WTC11 (cell line): ENCODE data around the gene ARHGEF12. TPM values are rescaled to one million over a fixed set of nuclear protein-coding genes. Genes with fewer than 3 reads are reported as not detected.

Experiments used
- ATAC-seq: fragments of 200-7000 bp; cut with Tn5 transposase; 2 replicates; pipeline ENCODE4 v1.10.0; 2021; ENCODE audit warnings: mild to moderate bottlenecking, moderate library complexity
- CTCF ChIA-PET: fragments of 300-600 bp; sonication (Branson Sonifier 250); formaldehyde crosslinking; loops from one replicate; lab custom pipeline; 2021; ENCODE audit warnings: antibody characterized with exemption; lab: Charles Lee
- POLR2A ChIA-PET: fragments of 350-600 bp; sonication (Branson Sonifier 250); formaldehyde crosslinking; loops from one replicate; lab custom pipeline; 2021; ENCODE audit warnings: antibody characterized with exemption; lab: Charles Lee
- DNase-seq: peaks from one replicate; pipeline ENCODE4 v3.0.0; 2021; ENCODE audit warnings: low spot score
- H3K27ac Mint-ChIP-seq: 2 replicates; pipeline ENCODE4 v1.8.0; 2021; ENCODE audit warnings: mixed read lengths
- H3K27me3 Mint-ChIP-seq: 2 replicates; pipeline ENCODE4 v1.8.0; 2021; ENCODE audit warnings: low read depth, mild to moderate bottlenecking, moderate library complexity, mixed read lengths
- H3K36me3 Mint-ChIP-seq: 2 replicates; pipeline ENCODE4 v1.8.0; 2021; ENCODE audit warnings: mixed read lengths
- H3K4me1 Mint-ChIP-seq: 2 replicates; pipeline ENCODE4 v1.8.0; 2022; ENCODE audit warnings: mixed read lengths
- H3K4me3 Mint-ChIP-seq: 2 replicates; pipeline ENCODE4 v1.8.0; 2021; ENCODE audit warnings: mild to moderate bottlenecking, moderate library complexity, mixed read lengths
- H3K9me3 Mint-ChIP-seq: 2 replicates; pipeline ENCODE4 v1.8.0; 2021; ENCODE audit warnings: mixed read lengths
- ARID4B ChIP-seq: sonication (generic); formaldehyde crosslinking; IDR thresholded peaks from 2 replicates; pipeline ENCODE4 v1.8.0; 2023; ENCODE audit warnings: missing genetic modification reagents, mild to moderate bottlenecking, borderline replicate concordance
- ATF6 ChIP-seq: sonication (generic); formaldehyde crosslinking; IDR thresholded peaks from 2 replicates; pipeline ENCODE4 v1.8.1; 2023; ENCODE audit warnings: mild to moderate bottlenecking, missing genetic modification reagents
- CBFB ChIP-seq: sonication (generic); formaldehyde crosslinking; IDR thresholded peaks from 2 replicates; pipeline ENCODE4 v1.8.1; 2022; ENCODE audit warnings: mild to moderate bottlenecking, low read depth, missing genetic modification reagents
- EMX1 ChIP-seq: fragments of 250-450 bp; sonication (Bioruptor Pico); IDR thresholded peaks from 2 replicates; pipeline ENCODE4 v1.8.0; 2021; ENCODE audit warnings: mild to moderate bottlenecking
- ESRRA ChIP-seq: sonication (generic); formaldehyde crosslinking; IDR thresholded peaks from 2 replicates; pipeline ENCODE4 v1.8.1; 2022; ENCODE audit warnings: mild to moderate bottlenecking, missing genetic modification reagents, borderline replicate concordance
- FOXK1 ChIP-seq: sonication (generic); formaldehyde crosslinking; IDR thresholded peaks from 2 replicates; pipeline ENCODE4 v1.8.0; 2022; ENCODE audit warnings: mild to moderate bottlenecking, moderate library complexity, missing genetic modification reagents
- JAZF1 ChIP-seq: fragments of 250-450 bp; sonication (Bioruptor Pico); IDR thresholded peaks from 2 replicates; pipeline ENCODE4 v1.9.0; 2021; ENCODE audit warnings: moderate library complexity, mild to moderate bottlenecking, inconsistent platforms
- NFATC4 ChIP-seq: fragments of 250-450 bp; sonication (Bioruptor Pico); IDR thresholded peaks from 2 replicates; pipeline ENCODE4 v1.9.0; 2021; ENCODE audit warnings: mild to moderate bottlenecking
- NFE2L1 ChIP-seq: sonication (generic); formaldehyde crosslinking; IDR thresholded peaks from 2 replicates; pipeline ENCODE4 v1.8.1; 2023; ENCODE audit warnings: missing genetic modification reagents
- NR1H2 ChIP-seq: sonication (generic); formaldehyde crosslinking; IDR thresholded peaks from 2 replicates; pipeline ENCODE4 v1.9.0; 2021; ENCODE audit warnings: mild to moderate bottlenecking, moderate library complexity, missing genetic modification reagents
- NR2C2 ChIP-seq: sonication (generic); formaldehyde crosslinking; IDR thresholded peaks from 2 replicates; pipeline ENCODE4 v1.8.0; 2022; ENCODE audit warnings: mild to moderate bottlenecking, missing genetic modification reagents
- SMAD3 ChIP-seq: sonication (generic); formaldehyde crosslinking; IDR thresholded peaks from 2 replicates; pipeline ENCODE4 v1.8.0; 2022; ENCODE audit warnings: missing genetic modification reagents, mild to moderate bottlenecking, borderline replicate concordance
- TEAD1 ChIP-seq: sonication (generic); formaldehyde crosslinking; IDR thresholded peaks from 2 replicates; pipeline ENCODE4 v1.8.0; 2022; ENCODE audit warnings: mild to moderate bottlenecking, missing genetic modification reagents
- ZNF219 ChIP-seq: sonication (generic); formaldehyde crosslinking; IDR thresholded peaks from 2 replicates; pipeline ENCODE4 v1.8.0; 2023; ENCODE audit warnings: missing genetic modification reagents, mild to moderate bottlenecking, borderline replicate concordance
- ZNF416 ChIP-seq: fragments of 250-450 bp; sonication (Bioruptor Pico); IDR thresholded peaks from 2 replicates; pipeline ENCODE4 v1.9.0; 2021; ENCODE audit warnings: mild to moderate bottlenecking, inconsistent platforms
- ZNF423 ChIP-seq: fragments of 250-450 bp; sonication (Bioruptor Pico); IDR thresholded peaks from 2 replicates; pipeline ENCODE4 v2.1.2; 2022; ENCODE audit warnings: mild to moderate bottlenecking, moderate library complexity
- total RNA-seq: library from RNA; stranded (reverse); gene quantifications from 3 replicates; pipeline ENCODE4 v1.2.3, GENCODE V29; 2021
- TF ChIP-seq, protein P1 (sequence below): sonication (generic); formaldehyde crosslinking; IDR thresholded peaks from 2 replicates; pipeline ENCODE4 v1.8.1; 2022; ENCODE audit warnings: mild to moderate bottlenecking, missing genetic modification reagents, moderate library complexity, borderline replicate concordance
- TF ChIP-seq, protein P2 (sequence below): sonication (generic); formaldehyde crosslinking; IDR thresholded peaks from 2 replicates; pipeline ENCODE4 v1.8.1; 2022; ENCODE audit warnings: missing genetic modification reagents, borderline replicate concordance

The ARHGEF12 gene
- total RNA-seq, 1 experiment from 2014 or later: 35.8 TPM

GRCh38 chr11:120448240-120448639 lies 112.0 kb downstream of the ARHGEF12 start:
- TF ChIP-seq CBFB (no peak), ZNF416 (CRISPR knock-in tag) (no peak), JAZF1 (no peak), ATF6 (CRISPR knock-in tag) (no peak), ZNF219 (CRISPR knock-in tag) (no peak), FOXK1 (CRISPR knock-in tag) (no peak), NFATC4 (CRISPR knock-in tag) (no peak), NFE2L1 (CRISPR knock-in tag) (no peak), NR1H2 (no peak), ARID4B (CRISPR knock-in tag) (no peak), TEAD1 (CRISPR knock-in tag) (no peak), NR2C2 (CRISPR knock-in tag) (no peak), ESRRA (CRISPR knock-in tag) (no peak)
- TF ChIP-seq, protein P1, sequence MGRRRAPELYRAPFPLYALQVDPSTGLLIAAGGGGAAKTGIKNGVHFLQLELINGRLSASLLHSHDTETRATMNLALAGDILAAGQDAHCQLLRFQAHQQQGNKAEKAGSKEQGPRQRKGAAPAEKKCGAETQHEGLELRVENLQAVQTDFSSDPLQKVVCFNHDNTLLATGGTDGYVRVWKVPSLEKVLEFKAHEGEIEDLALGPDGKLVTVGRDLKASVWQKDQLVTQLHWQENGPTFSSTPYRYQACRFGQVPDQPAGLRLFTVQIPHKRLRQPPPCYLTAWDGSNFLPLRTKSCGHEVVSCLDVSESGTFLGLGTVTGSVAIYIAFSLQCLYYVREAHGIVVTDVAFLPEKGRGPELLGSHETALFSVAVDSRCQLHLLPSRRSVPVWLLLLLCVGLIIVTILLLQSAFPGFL (CRISPR knock-in tag): no peak
- TF ChIP-seq, protein P2, sequence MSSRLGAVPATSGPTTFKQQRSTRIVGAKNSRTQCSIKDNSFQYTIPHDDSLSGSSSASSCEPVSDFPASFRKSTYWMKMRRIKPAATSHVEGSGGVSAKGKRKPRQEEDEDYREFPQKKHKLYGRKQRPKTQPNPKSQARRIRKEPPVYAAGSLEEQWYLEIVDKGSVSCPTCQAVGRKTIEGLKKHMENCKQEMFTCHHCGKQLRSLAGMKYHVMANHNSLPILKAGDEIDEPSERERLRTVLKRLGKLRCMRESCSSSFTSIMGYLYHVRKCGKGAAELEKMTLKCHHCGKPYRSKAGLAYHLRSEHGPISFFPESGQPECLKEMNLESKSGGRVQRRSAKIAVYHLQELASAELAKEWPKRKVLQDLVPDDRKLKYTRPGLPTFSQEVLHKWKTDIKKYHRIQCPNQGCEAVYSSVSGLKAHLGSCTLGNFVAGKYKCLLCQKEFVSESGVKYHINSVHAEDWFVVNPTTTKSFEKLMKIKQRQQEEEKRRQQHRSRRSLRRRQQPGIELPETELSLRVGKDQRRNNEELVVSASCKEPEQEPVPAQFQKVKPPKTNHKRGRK: no peak
- TF ChIP-seq, all 79 proteins: peak for 0
- ChIA-PET CTCF (no interaction called here), POLR2A (no interaction called here)
- H3K27me3 Mint-ChIP-seq: no peaks in the 10 kb centered on the region
- peaks cover 6% of the 10 kb centered on the region for H3K4me1 Mint-ChIP-seq
- H3K36me3 Mint-ChIP-seq: peaks cover 54% of the 10 kb centered on the region
- no peak overlapping the region for H3K27ac Mint-ChIP-seq
- no peak overlapping the region for H3K4me3 Mint-ChIP-seq
- no peak for ATAC-seq
- H3K9me3 Mint-ChIP-seq: no peaks in the 10 kb centered on the region
- no peak for DNase-seq

DNA sequence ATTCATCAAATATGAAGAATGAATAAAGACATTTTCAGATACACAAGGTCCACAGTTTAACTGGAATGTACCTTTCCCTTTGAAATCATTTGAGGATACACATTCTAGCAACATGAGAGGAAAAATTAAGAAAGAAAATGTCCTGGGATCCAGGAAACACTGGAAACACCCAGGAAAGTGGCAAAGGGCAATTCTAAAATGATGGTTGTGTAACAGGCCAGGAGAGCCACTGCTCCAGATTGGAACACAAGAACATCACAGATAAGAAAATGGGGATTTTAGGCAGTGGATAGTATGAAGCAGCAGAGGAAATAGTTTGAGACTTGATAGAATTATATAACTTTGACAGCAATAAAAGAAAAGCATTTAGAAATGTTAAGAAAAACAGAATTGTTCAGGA lies 119.3 kb downstream of the ARHGEF12 start:
- no peak for DNase-seq
- no peak overlapping the region for H3K27ac Mint-ChIP-seq
- H3K4me3 Mint-ChIP-seq: no peak overlapping the region
- peaks cover 41% of the 10 kb centered on the region for H3K36me3 Mint-ChIP-seq
- no peak for ATAC-seq
- TF ChIP-seq ZNF423 (CRISPR knock-in tag) (no peak), SMAD3 (CRISPR knock-in tag) (no peak), EMX1 (CRISPR knock-in tag) (no peak)
- TF ChIP-seq, all 79 proteins: peak for 0
- ChIA-PET CTCF (no interaction called here), POLR2A (no interaction called here)
- Mint-ChIP-seq H3K9me3 (no peaks in the 10 kb centered on the region), H3K4me1 (no peaks in the 10 kb centered on the region), H3K27me3 (no peaks in the 10 kb centered on the region)
